Stimulated activated effector memory CD8-positive, alpha-beta T cell treated with anti-CD3 and anti-CD28 coated beads, Interleukin-12 subunit alpha, Interleukin-12 subunit beta, amount 100 ng/mL, for 72 hours (primary cell): Measurements from ENCODE around the gene IQCN.

Experiments used
- ATAC-seq: fragments of 150-1000 bp; cut with Tn5 transposase; 2 replicates; pipeline ENCODE4 v1.10.0; 2021
- DNase-seq, 2 donors: peaks; one replicate each; pipeline ENCODE4 v3.0.0; 2021 to 2022; ENCODE audit warnings: low spot score in 2 of 2
- H3K27ac Mint-ChIP-seq: one replicate; pipeline ENCODE4 v1.8.0; 2022; ENCODE audit warnings: mild to moderate bottlenecking, mixed read lengths
- H3K36me3 Mint-ChIP-seq: one replicate; pipeline ENCODE4 v1.8.0; 2022; ENCODE audit warnings: mild to moderate bottlenecking, mixed read lengths
- H3K4me1 Mint-ChIP-seq: one replicate; pipeline ENCODE4 v1.8.0; 2022; ENCODE audit warnings: mixed read lengths
- H3K4me3 Mint-ChIP-seq: one replicate; pipeline ENCODE4 v1.8.0; 2022; ENCODE audit warnings: mild to moderate bottlenecking, mixed read lengths
- H3K9me3 Mint-ChIP-seq: one replicate; pipeline ENCODE4 v1.8.0; 2022; ENCODE audit warnings: mixed read lengths

The IQCN gene

DNA sequence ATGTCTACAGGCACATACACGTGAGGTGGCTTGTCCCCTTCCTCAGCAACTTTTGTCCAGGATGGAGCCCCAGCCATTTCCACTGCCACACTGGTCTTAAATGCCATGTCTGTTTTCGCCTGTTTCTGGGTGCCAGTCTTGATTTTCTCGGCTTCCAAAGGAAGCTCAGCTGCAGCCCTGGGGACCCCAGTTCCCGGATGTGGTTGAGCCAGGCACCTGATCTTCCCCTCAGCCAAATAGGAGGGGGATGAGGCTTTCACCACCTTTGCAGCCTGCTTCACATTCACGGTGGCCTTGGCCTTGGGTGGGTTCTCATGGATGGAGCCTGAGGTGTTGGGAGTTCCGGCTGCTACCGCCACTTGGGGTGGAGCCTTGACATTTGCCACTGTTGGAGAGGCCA lies 8.7 kb downstream of the IQCN start:
- H3K27ac Mint-ChIP-seq, result no peak overlapping the region
- peaks cover 8% of the 10 kb centered on the region for H3K36me3 Mint-ChIP-seq
- DNase-seq, result no peak
- H3K4me1 Mint-ChIP-seq, result peaks cover 10% of the 10 kb centered on the region
- H3K4me3 Mint-ChIP-seq, result no peak overlapping the region
- no peak for ATAC-seq
- H3K9me3 Mint-ChIP-seq, result no peaks in the 10 kb centered on the region

DNA sequence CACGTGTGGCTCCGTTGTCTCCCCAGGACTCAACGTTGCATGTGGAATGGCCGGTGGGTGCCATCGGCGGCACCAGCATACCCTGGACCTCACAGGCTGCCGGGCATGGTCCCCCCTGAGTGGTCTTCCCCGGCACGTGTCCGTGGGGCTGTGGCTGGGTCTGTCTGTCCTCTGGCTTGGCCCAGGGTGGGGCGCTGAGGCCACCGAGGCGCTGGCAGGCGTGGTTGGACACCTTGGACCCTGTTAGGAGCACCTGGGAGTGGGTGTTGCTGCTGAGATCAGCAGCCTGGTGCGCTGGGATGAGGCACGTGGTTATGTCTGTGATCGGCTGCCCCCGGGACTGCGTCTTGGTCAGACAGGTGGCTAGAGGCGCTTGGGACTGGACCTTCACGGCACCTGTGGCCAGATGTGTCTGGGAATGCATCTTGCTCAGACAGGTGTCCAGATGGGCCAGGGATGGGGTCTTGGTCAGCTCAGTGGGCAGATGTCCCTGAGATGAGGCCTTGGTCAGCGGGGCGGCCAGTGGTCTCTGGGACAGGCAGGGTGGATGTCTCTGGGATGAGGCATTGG lies 9.2 kb downstream of the IQCN start:
- no peak overlapping the region for H3K27ac Mint-ChIP-seq
- peaks cover 8% of the 10 kb centered on the region for H3K36me3 Mint-ChIP-seq
- H3K9me3 Mint-ChIP-seq, result no peaks in the 10 kb centered on the region
- no peak overlapping the region for H3K4me3 Mint-ChIP-seq
- DNase-seq (no peak), ATAC-seq (no peak)
- peaks cover 10% of the 10 kb centered on the region for H3K4me1 Mint-ChIP-seq

DNA sequence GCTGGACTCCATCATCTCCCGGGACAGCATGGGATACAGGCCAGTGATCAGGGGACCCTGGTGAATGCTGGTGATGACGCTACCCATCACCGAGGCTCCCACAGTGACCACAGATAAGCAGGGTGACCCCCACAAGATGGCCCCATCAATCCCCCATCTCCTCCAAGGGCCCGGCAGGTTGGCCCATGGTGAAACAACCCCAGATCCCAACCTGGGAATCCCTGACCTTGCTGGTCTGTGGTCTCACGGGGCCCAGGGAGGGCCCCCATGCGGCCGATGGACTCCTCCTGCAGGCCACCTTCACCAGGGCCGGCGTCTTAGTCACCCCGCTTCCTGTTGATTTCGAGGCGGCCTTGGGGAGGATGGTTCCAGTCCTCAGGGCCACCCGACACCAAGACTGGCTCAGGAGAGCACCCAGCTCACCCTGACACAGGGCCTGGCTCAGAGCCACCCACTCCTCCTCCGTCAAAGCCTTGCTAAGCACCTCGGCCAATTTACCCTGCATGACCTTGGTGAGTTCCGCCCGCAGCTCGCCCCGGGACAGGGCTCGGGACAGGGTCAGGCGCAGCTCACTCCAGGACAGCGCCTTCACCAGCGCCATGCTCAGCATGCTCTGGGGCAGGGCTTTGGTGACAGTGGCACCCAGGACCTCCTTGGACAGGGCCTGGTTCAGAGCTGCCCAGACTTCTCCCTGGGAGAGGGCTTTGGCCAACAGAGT lies 10.0 kb downstream of the IQCN start:
- H3K4me1 Mint-ChIP-seq, result peaks cover 10% of the 10 kb centered on the region
- H3K4me3 Mint-ChIP-seq, result no peak overlapping the region
- H3K9me3 Mint-ChIP-seq, result no peaks in the 10 kb centered on the region
- ATAC-seq (no peak), DNase-seq (no peak)
- no peak overlapping the region for H3K27ac Mint-ChIP-seq
- peaks cover 8% of the 10 kb centered on the region for H3K36me3 Mint-ChIP-seq

DNA sequence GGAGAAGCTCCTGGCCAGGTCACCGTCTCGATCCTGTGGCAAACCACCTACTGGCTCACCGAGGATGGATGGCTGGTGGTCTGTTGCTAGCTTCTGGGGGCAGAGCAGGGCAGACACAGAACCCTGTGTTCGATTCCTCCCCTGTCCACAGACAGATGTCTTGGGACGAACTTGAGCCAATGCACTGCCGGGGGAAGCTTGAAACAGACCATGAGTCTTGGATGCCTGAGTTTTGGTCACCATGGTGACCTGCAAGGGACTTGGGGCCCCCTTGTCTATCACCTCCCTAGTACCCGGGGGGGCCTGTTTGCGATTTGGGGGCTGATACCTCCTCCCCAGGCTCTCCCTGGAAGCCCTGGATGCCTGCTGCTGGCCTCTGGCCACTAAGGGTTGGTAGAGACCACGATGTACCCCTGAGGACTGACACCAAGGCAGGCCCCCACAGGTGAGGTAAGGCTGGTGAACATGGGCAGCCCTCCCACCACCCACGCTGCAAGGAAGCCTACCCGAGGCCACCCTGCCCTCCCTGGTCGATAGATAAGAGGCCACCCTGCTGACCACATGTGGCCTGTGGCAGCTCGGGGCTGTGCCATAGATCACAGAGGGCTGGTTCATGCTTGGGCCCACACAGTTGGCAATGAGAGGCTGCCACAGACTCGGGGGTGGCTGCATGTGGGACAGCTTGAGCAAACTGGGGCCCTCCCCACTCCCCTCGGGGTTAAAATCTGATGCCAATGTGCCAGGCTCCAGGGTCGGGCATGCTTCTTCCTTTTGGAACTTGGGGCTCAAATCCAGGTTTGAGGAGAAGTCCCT lies 10.7 kb downstream of the IQCN start:
- H3K4me3 Mint-ChIP-seq, result no peak overlapping the region
- H3K36me3 Mint-ChIP-seq, result peaks cover 8% of the 10 kb centered on the region
- DNase-seq (no peak), ATAC-seq (no peak)
- H3K9me3 Mint-ChIP-seq, result no peaks in the 10 kb centered on the region
- peaks cover 10% of the 10 kb centered on the region for H3K4me1 Mint-ChIP-seq
- no peak overlapping the region for H3K27ac Mint-ChIP-seq

DNA sequence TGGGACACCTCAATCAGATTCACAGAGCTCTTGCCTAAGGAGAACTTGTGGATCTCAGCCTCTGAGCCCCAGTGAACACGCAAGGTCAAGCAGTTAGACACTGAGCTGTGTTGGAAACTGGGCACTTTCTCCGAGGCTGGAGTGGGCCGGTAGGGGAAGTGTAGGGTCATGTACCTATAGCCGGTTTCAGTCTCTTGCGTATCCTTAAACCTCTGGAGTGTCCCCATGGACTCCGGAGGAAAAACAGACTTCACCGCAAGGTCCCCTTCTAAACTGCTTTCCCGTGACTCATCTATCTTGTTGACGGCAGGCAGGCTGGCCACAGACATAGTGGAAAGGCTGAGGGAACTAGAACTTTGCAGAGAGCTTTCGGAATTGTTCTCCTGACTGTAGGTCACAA lies 11.3 kb downstream of the IQCN start:
- H3K4me3 Mint-ChIP-seq, result no peak overlapping the region
- no peaks in the 10 kb centered on the region for H3K9me3 Mint-ChIP-seq
- ATAC-seq (no peak), DNase-seq (no peak)
- peaks cover 10% of the 10 kb centered on the region for H3K4me1 Mint-ChIP-seq
- H3K36me3 Mint-ChIP-seq, result peaks cover 8% of the 10 kb centered on the region
- no peak overlapping the region for H3K27ac Mint-ChIP-seq

DNA sequence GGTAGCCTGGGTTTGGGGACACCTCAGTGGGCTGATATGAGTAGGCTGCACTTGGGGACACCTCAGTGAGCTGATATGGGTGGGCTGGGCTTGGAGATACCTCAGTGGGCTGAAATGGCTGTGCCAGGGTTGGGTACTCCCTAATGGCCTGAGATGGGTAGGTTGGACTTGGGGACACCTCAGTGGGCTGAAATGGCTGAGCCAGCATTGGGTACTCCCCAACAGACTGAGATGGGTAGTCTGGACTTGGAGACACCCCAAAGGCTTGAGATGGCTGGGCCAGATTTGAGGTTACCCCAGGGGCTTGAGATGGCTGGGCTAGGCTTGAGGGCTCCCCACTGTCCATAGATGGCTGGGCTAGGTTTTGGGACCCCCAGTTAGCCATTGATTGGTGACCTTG lies 12.1 kb downstream of the IQCN start:
- Mint-ChIP-seq H3K4me3 (no peak overlapping the region), H3K27ac (no peak overlapping the region), H3K4me1 (peaks cover 10% of the 10 kb centered on the region)

DNA sequence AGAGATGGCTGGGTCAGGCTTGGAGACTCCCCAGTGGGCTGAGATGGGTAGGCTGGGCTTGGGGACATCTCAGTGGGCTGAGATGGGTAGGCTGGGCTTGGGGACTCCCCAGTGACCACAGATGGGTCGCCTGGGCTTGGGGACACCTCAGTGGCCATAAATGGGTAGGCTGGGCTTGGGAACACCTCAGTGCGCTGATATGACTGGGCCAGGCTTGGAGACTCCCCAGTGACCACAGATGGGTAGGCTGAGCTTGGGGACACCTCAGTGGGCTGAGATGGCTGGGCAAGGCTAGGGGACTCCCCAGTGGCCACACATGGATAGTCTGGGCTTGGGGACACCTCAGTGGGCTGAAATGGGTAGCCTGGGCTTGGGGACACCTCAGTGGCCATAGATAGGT lies 12.8 kb downstream of the IQCN start:
- ATAC-seq, result no peak
- H3K27ac Mint-ChIP-seq, result no peak overlapping the region
- no peak overlapping the region for H3K4me3 Mint-ChIP-seq

More for the DNA sequence above, 12.1 kb downstream of the IQCN start:
- peaks cover 8% of the 10 kb centered on the region for H3K36me3 Mint-ChIP-seq
- ATAC-seq, result no peak
- no peaks in the 10 kb centered on the region for H3K9me3 Mint-ChIP-seq
- no peak for DNase-seq

DNA sequence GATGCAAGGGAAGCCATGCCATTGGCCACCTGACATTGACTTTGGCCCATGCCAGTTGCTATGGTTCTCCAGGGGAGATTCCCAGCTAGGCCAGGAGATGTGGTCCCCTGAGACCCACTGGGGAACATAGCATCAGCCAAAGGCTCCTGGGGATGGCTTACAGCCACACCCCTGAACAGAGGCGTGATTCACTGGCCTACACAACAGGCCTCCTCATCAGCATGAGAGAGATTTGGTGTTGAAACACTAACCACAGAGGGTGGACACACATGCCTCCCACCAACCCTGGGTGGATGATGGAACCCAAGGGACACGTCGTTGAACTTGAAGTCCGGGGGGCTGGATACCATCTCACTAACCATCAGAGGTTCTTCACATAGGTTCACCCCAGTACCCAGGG lies 14.4 kb downstream of the IQCN start:
- H3K4me3 Mint-ChIP-seq, result no peak overlapping the region
- DNase-seq, result no peak
- no peak overlapping the region for H3K27ac Mint-ChIP-seq
- H3K9me3 Mint-ChIP-seq, result no peaks in the 10 kb centered on the region
- no peaks in the 10 kb centered on the region for H3K4me1 Mint-ChIP-seq
- no peaks in the 10 kb centered on the region for H3K36me3 Mint-ChIP-seq
- no peak for ATAC-seq

More for the DNA sequence above, 12.8 kb downstream of the IQCN start:
- Mint-ChIP-seq H3K4me1 (peaks cover 7% of the 10 kb centered on the region), H3K9me3 (no peaks in the 10 kb centered on the region), H3K36me3 (peaks cover 7% of the 10 kb centered on the region)
- no peak for DNase-seq

DNA sequence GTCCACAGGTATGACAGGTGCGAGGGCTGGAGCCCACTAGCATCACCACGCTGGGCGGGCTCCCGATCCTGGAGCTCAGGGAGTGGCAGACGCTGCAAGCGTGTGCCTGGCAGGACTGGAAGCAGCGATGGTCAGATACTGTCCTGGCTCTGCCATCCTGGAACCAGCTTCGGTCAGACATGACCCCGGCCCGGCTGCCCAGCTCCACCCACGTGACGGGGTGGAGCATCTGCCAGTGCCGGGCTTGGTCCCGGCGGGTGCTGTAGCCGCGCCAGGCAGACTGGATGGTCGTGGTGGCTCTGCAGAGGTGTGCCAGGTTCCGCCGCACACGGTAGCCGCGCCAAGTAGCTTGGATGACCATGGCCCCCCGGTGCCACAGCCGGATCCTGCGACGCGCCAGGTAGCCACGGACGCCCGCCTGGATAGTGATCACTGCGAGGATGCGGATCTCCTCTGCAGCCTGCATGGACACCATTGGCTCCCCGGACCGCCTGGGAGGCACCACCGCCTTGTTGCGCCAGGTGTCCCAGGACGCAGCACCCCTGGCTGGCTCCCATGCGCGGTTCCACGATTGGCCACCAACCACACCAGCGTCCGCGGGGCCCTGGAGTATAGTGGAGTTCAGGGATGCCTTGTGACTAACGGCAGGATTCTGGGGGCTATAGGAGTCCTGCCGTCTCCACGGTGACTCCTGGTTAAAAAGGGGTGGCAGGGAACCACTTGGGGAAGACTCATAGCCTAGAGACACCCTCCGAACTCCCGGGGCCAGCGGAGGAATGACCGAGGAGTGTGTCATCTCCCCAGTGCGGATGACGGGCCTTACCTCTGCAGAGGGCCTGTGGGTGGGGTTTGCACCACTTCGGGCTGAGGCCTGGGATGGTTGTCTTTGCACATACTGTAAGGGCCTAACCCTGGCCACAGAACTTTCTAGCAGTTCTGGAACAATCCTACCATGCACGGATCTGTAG lies 16.5 kb downstream of the IQCN start:
- no peak for DNase-seq
- Mint-ChIP-seq H3K36me3 (no peaks in the 10 kb centered on the region), H3K4me3 (no peak overlapping the region), H3K4me1 (no peaks in the 10 kb centered on the region), H3K27ac (no peak overlapping the region), H3K9me3 (no peaks in the 10 kb centered on the region)
- no peak for ATAC-seq

DNA sequence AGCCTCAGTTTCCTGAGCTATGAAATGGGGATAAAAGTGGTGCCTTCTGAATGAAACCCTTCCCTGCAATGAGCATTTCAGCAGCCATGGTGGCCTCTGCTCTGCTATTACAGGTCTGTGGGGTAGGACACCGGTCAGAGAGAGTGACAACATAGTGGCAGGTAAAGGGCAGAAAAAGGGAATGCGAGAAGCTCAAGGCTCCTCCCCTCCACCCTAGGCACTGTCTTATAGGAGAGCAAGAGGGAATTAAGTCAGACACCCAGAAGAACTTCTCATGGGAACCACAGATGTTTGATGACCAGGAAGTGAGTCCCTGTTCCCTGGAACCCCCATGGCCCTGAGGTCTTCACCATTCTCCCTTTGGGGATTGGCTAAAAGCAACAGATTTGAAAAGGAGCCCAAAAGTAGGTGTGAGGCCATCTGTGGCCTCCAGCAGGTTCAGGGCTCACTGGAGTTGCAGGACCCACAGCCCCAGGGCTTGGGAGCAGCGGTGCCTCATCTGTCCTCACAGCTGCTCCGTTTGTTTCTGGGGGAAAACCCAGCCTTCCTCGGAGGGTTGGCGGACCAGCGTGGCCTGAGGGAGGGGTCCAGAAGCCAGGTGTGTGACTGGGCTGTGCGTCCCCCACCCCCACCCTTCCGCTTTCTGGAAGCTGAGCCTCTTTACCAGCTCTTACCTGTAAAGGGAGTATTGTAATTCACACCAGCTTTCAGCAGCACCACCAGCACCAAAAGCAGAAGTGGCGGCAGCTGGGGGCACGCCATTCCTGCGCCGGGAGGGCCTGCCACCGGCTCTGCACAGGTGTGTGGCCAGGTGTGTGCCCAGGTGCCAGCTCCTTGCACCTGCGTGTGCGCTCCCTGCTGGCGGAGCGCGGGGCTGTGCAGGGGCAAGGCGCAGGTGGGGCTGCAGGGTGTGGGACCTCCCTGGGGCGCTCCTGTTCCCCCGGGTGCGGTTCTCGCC lies 19.4 kb downstream of the IQCN start:
- ATAC-seq (no peak), DNase-seq (no peak)
- peaks cover 6% of the 10 kb centered on the region for H3K4me1 Mint-ChIP-seq
- H3K4me3 Mint-ChIP-seq, result no peak overlapping the region
- H3K9me3 Mint-ChIP-seq, result no peaks in the 10 kb centered on the region
- no peak overlapping the region for H3K27ac Mint-ChIP-seq
- H3K36me3 Mint-ChIP-seq, result no peaks in the 10 kb centered on the region

DNA sequence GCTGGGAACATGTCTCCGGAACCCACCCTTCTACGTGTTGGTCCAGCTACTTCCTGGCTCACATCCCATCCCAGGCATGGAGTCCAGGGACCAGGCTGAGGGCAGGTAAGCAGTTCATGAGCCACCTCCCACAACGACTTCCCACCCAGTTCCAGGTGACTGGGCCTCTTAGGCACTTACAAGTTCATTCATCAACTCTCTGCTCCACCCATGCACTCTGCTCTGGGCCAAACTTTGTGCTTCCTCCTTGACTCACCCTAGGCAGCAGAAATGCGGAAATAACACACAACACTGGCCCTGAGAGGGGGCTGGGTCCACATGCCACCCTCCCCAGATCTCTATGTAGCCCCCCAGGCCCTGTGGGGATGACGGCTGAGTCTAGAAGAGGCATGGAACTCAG lies 20.5 kb downstream of the IQCN start:
- no peaks in the 10 kb centered on the region for H3K9me3 Mint-ChIP-seq
- no peak overlapping the region for H3K4me3 Mint-ChIP-seq
- H3K27ac Mint-ChIP-seq, result peak overlapping the region; percentile 67
- peaks cover 6% of the 10 kb centered on the region for H3K4me1 Mint-ChIP-seq
- ATAC-seq (no peak), DNase-seq (no peak)
- no peaks in the 10 kb centered on the region for H3K36me3 Mint-ChIP-seq

DNA sequence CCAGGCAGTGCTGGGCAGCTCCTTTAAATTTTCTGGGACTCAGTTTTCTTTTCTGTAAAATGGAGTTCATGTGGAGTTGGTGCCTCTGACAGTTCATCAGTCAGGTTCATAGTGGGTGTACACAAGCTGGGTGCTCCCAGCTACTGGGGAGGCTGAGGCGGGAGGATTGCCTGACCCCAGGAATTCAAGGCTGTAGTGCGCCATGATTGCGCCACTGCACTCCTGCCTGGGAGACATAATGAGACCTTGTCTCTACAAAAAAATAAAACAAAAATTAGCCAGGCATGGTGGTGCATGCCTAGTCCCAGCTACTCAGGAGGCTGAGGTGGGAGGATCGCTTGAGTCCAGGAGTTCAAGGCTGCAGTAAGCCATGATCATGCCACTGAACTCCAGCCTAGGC lies 21.1 kb downstream of the IQCN start:
- H3K9me3 Mint-ChIP-seq, result no peaks in the 10 kb centered on the region
- H3K27ac Mint-ChIP-seq, result no peak overlapping the region
- H3K4me1 Mint-ChIP-seq, result peaks cover 6% of the 10 kb centered on the region
- no peak for ATAC-seq
- H3K36me3 Mint-ChIP-seq, result no peaks in the 10 kb centered on the region
- no peak for DNase-seq
- H3K4me3 Mint-ChIP-seq, result no peak overlapping the region

DNA sequence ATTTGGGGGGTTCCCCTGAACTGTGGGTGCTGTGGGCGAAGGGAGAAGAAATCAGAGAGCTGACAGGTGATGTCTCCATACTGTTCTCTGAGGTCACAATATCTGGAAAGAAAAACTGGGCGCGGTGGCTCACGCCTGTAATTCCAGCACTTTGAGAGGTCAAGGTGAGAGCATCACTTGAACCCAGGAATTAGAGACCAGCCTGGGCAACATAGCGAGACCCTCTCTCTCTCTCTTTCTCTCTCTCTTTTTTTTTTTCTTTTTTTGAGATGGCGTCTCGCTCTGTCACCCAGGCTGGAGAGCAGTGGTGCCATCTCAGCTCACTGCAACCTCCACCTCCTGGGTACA lies 21.9 kb downstream of the IQCN start:
- Mint-ChIP-seq H3K4me3 (no peak overlapping the region), H3K9me3 (no peaks in the 10 kb centered on the region), H3K36me3 (no peaks in the 10 kb centered on the region), H3K4me1 (peaks cover 6% of the 10 kb centered on the region), H3K27ac (no peak overlapping the region)
- DNase-seq (no peak), ATAC-seq (no peak)
